GM21360 (cell line): ENCODE measurements around the gene OR4D2.
"Not testable (repeated sequence)": the region's sequence is repeated elsewhere in the genome, so short reads cannot be mapped to it uniquely, and the experiment has no call there.

Source experiments
- ATAC-seq: cut with Tn5 transposase; IDR thresholded peaks from one replicate; pipeline ENCODE4 v1.9.1; 2021; ENCODE audit warnings: mild to moderate bottlenecking, moderate library complexity; ENCODE audit not compliant: unreplicated experiment

OR4D2 gene

DNA sequence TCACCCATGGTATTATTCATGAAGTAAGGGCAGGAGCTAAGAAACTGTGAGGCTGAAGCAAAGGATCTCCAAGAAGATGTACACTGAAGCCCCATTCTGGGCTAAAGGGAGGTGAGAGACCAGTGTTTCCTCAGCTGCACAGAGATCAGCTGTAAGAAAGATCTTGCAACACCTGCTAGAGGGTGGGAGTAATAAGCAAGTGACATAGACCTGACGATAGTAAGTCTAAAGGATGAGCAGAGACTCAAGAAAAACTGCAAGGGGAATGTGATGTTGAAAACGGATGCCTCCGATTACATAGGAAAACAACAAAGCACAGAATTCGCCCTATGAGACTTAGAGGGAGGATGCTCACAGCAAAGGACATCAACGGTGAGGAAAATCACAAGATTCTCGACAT is at the start of gene OR4D2:
Gene OR4D2, plus strand, starts transcription at position 301 of the 400 bp plus-strand sequence. CDS start 2,674 bp downstream, outside the sequence.
- ATAC-seq = no peak

DNA sequence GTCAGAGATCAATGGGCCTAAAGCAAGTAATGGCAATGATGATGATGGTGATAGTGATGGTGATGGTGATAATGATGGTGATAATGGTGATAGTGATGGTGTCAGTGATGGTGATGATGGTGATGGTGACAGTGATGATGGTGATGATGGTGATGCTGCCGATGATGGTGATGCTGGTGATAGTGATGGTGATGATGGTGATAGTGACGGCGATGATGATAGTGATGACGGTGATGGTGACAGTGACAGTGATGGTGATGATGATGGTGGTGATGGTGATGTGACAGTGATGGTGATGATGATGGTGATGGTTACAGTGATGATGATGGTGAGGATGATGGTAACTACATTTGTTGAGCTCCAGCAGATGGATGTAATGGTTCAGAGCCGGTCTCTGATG is 49.4 kb upstream of the OR4D2 start:
- ATAC-seq = no peak

DNA sequence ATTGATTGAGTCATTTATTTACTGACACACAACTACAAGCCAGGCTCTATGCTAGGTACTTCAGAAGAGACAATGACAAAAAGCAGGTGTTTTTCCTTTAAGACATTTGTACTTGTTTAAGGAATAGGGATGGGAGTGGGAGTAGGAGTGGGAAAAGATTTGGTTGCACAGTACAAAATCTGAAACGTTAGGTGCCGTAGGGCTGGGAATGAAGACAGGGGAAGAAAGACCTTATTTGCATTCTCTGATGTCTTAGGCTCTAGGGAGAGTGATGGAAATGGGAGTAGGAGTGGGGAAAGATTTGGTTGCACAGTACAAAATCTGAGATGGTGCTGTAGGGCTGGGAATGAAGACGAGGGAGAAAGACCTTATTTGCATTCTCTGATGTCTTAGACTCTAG is 47.3 kb upstream of the OR4D2 start:
- no peak for ATAC-seq

DNA sequence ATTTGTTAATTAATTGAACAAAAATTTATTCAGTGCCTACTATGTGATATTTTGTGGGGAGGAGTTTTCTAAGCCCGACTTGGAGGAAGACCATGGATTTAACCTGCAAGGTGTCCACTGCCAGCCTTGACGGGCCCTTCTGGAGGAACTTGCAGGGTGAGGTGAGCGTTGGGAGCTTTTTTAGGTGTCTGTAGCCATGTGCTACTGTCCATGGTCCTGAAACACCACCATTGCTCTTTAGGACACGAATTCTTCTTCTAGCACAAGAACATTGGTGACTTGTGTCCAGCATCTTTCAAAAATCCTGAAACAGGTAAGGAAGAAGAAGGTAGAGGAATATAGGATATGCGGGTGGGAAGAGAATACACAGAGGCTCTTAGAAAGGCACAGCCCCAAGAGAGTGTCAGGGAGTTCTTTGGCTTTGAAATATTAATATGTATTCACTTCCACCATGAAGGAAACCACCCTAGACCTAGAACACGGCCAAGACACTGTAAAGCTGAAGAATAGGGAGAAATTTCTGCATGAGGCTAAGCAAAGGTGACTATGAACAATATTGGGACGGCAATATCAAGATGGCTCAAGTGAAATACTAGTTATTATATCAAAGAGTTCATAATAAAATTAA is 46.5 kb upstream of the OR4D2 start:
- ATAC-seq = no peak

DNA sequence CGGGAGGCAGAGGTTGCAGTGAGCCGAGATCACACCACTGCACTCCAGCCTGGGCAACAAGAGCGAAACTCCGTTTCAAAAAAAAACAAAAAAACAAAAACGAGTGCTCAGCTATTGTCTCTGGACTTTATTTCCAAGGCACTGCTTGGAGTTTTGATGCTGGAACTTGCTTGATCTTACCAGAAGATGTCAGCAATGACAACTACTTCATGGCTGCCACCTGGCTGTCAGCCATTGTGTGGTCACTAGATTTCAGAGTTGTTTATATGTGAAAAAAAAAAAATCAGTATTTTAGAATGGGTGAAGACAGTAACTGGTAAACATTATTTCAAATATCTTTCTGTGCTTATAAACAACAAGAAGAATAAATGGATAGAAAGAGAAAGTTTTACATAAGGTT is 44.9 kb upstream of the OR4D2 start:
- no peak for ATAC-seq

DNA sequence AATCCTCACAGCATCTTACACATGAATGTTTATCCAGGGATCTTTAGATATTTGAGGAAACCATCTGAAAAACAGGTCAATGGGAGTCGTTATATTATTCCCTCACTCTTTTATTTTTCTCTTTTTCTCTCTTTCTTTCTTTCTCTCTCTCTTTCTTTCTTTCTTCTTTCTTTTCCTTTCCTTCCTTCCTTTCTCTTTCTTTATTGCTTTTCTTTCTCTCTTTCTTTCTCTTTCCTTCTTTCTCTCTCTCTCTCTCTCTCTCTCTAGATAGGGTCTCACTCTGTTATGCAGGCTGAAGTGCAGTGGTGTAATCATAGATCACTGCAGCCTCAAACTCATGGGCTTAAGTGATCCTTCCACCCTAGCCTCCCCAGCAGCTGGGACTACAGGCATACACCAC is 38.9 kb upstream of the OR4D2 start:
- no peak for ATAC-seq

DNA sequence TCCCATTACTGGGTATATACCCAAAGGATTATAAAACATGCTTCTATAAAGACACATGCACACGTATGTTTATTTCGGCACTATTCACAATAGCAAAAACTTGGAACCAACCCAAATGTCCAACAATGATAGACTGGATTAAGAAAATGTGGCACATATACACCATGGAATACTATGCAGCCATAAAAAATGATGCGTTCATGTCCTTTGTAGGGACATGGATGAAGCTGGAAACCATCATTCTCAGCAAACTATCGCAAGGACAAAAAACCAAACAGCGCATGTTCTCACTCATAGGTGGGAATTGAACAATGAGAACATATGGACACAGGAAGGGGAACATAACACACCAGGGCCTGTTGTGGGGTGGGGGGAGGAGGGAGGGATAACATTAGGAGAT is 34.1 kb upstream of the OR4D2 start:
- not testable (repeated sequence) for ATAC-seq

DNA sequence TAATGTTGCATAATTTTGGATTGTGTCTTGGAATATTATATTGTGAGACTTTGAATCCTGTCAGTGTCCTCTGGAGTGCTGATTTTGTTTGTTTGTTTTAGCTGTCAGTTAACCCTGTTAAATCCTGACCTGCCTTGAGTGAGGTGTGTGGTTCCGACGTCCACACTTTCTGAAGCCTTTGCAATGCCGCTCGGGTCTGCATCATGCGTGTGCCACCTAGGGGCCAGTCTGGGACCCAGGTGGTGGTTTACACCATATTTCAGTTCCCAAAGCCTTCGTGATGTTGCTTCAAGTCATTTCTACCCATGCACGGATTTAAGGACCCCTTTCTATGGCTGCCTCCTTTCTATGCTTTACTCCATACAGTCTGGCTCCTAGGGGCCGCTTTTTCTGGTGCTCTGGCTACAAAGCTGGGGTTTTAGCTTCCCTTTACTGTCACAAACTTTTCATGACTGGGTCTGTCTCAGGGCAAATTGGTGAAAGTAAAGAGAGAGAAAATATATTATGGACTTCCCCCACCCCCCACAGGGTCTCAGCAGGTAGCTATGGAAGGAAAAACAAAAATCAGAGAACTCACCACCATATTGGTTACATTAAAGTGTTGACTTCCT is 30.0 kb upstream of the OR4D2 start:
- ATAC-seq = no peak

DNA sequence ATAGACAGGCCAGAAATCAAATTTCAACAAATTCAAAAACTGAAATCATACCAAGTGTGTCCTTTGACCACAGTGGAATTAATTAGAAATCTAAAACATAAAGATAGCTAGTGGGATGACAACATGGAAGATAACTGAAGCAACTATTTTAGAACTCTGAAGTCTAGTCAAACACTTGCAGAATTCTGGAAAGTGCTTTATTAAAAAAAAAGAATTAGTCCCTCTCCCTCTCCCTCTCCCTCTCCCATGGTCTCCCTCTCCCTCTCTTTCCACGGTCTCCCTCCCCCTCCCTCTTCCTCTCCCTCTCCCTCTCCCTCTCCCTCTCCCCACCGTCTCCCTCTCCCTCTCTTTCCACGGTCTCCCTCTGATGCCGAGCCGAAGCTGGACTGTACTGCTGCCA is 25.3 kb upstream of the OR4D2 start:
- ATAC-seq = no peak

DNA sequence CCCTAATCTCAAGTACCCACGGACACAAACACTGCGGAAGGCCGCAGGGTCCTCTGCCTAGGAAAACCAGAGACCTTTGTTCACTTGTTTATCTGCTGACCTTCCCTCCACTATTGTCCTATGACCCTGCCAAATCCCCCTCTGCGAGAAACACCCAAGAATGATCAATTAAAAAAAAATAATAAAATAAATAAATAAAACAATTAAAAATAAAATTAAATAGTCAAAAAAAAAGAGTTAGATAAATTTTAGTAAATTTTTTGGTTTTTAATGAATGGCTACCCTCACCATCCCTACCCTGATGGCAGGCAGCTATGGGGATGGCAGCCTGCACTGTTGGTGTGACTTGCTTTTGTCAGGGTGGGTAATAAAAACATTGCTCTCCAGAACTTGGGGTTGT is 23.4 kb upstream of the OR4D2 start:
- ATAC-seq = not testable (repeated sequence)

DNA sequence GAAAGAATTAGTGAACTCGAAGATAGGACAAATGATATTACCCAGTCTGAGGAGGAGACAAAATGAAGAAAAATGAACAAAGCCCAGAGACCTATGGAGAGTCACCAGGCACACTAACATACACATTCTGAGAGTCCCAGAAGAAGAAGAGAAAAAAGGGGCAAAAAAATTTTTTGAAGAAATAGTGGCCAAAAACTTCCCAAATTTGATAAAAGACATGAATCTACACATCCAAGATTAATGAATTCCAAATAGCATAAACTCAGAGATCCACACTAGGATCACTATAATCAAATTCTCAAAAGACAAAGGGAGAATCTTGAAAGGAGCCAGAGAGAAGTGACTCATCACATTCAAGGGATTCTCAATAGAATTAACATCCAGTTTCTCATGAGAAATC is 22.0 kb upstream of the OR4D2 start:
- ATAC-seq = no peak

DNA sequence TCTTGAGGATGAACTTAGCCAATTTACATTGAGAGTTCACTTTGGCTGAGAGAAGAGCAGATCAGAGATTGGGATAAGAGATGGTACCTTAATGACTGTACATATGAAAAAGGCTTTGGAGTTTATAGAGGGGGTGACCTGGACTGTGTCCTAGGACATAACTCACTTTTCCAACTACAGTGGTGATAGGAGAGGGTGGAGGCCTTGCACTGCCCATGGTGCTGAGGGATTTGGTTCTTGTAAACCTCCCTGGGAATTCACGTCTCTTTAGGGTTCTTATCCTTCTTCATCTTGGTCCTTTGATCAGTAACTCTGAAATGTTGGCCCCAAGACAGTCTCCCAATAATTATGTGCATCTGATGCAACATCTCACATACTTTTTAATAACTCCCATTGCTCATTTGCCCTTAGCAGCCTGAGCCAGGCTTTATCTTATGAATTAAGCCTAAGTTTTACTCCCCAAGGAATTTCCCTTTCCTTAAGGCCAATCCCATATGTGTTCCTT is 18.8 kb upstream of the OR4D2 start, which contains the start of gene OR4D1:
Gene OR4D1, plus strand, starts transcription at position 455 of the 505 bp plus-strand sequence. CDS start 6,770 bp downstream, outside the sequence.
- ATAC-seq = no peak

DNA sequence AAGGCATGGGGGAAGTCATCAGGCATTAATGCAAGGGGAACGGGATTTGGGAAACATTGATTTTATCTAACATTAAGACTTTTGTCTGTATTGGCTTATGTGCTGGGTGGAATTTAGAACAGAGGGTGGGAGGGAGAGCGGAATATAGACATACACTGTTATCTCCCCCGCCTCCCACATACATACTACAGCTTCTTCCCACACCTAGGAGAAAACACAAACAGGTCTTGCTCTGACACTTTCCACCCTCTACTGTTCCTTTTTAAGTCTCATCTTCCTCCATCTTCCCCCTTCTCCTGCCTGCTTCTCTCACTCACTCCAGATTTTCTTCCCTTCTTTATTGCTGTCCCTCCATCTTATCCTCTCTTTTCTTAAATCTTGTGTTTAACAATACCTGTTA is 18.2 kb upstream of the OR4D2 start:
- no peak for ATAC-seq

DNA sequence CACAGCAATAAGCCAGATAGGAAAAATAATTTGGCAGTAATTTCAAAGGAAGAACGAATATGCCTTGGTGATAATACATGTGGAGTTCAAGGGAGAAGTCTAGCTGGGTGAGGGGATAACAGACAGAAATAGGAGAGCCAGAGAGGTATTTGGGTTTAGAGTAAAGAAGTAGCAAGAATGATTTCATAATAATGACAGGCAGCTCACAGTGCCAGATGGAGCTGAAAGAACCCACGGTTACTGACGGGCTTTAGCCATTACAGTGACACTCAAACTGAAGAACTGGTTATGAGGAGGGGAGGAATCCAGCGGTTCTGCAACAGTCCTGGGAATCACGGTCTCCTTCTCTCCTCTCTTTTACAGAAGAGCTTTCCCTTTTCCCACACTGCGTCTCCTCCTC is 16.4 kb upstream of the OR4D2 start:
- ATAC-seq = no peak

DNA sequence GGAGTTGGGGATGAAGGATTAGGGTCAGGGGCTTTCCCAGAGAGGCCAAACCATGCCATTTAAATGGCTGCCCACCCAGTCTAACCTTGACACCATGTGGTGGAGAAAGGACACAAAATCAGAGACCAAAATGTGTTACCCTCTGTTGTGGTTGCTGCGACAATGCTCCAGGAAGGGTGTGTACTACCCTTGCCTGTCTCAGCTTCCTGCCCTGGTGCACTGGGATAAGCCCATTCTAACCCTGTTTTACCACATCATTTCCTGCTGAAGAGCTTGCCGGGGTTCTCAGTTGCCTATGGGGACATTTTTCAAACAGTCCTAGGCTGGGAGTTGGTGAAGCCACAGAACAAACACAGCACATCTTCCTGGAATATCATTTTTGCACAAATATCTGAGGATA is 13.7 kb upstream of the OR4D2 start:
- ATAC-seq = no peak

DNA sequence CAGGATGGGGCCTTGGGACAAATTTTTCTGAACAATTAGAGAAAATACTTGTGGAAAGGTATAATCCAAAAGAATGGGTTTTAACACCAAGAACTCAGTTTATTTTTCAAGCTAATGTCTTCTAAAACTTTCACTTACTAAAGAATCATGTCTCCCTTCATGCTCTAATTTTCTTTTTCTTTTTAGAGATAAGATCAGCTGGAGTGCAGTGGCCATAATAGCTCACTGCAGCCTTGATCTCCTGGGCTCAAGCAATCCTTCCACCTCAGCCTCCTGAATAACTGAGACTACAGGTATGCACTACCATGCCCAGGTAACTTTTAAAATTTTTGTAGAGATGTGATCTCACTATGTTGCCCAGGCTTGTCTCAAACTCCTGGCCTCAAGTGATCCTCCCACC is 13.1 kb upstream of the OR4D2 start:
- no peak for ATAC-seq

DNA sequence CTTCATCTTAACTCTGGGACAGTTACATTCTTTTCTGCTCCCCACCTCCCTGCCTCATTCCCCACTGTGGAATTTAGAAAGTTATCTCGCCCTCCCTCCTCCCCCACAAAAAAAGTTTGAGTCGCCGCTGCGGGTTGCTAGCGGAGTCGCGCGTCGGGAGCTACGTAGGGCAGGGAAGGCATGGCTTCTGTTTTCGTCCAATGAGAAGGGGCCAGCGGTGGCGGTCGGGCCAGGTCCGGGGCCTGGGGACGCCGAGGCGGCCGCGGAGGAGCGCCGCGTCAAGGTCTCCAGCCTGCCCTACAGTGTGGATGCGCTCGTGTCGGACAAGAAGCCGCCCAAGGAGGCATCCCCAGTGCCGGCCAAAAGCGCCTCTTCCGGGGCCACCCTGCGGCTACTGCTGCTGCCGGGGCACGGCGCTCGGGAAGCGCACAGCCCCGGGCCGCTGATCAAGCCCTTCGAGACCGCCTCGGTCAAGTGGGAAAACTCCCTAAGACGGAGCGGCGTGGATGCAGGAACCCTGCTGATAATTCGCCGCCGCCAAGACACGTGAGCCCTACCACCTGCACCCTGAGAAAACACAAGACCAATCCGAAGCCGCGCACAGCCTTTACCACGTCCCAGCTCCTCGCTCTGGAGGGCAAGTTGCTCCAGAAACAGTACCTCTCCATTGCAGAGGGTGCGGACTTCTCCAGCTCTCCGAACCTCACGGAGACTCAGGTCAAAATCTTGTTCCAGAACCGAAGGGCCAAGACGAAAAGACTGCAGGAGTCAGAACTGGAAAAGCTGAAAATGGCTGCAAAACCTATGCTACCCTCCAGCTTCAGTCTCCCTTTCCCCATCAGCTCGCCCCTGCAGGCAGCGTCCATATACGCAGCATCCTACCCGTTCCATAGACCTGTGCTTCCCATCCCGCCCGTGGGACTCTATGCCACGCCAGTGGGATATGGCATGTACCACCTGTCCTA is 9.7 kb upstream of the OR4D2 start:
- ATAC-seq = no peak

DNA sequence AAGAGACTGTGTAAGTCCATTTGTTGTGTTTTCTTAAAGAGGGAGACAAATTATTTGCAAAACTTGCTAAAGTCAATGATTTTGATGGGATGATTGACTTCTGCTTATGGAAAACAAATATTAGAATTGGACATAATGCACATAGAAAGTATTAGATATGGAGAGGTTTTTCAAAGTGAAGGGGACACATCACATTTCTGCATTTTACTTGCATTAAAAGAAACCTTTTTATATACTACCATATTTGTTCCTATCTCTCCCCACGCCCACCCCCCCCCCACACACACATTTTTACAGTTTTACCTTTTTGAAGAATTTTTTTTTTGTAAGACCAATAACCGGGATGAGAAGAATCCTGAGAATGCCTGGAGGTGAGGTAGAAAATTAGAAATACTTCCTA is 8.6 kb upstream of the OR4D2 start:
- no peak for ATAC-seq

DNA sequence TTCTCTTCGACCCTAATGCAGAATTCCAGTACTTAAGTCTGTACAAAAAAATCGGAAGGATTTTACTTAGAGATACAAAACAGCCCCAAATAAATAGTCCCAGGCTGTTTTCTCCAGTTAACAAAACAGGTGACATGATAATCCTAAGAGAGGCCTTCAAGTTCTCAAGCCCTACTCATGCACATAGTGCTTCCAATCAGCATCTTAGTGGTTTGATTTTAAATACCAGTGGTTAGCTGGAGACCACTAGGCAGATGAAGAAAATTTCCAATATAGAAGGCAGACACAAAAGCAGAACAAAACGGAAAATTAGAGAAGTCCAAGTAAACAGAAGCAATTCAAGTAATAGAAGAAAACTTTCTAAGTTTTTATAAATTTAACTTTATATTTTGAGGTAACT is 5.2 kb upstream of the OR4D2 start:
- ATAC-seq = no peak

DNA sequence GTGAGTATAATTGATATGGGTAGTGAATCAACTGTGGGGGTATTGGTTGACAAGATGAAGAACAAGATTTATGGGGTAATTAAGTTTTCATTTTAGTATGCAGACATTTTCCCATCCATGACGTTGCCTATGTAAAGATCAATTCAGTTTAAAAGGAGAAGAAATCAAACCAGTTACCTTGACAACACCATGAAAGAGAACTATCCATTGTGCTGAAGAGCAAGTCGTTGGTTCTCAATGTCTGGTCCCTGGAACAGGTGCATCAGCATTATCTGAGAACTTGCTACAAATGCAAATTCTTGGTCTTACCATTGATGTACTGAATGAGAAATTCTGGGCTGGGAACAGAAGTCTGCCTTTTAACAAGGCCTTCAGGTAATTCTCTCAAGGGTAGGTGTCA is 801 bp upstream of the OR4D2 start:
- no peak for ATAC-seq

DNA sequence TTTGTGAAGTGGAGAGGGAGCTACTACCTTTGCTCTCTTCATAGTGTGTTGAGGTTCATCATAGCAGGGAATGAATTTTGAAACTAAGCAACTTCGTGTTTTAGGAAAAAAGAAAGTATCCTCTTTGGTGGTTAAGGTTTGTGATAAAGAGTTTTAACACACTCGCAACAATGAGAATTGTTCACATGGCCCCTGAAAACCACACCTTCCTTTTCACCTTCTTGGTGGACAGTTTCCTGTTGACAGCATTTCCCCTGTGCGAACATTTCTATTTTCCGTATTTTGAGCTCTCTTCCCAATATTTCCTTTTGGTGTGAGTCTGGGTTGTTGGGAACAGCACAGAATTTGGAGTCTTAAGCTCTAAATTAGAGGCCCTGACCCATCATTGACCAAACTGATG is 3.8 kb downstream of the OR4D2 start:
- no peak for ATAC-seq
